ENCODE results near the gene ARHGAP45. TPM values are rescaled to one million over a fixed set of nuclear protein-coding genes. Genes with fewer than 3 reads are reported as not detected.

The ARHGAP45 gene
- total and polyA plus RNA-seq, 4 donors, result 3.3 to 27.5 (median 9.7) TPM

DNA sequence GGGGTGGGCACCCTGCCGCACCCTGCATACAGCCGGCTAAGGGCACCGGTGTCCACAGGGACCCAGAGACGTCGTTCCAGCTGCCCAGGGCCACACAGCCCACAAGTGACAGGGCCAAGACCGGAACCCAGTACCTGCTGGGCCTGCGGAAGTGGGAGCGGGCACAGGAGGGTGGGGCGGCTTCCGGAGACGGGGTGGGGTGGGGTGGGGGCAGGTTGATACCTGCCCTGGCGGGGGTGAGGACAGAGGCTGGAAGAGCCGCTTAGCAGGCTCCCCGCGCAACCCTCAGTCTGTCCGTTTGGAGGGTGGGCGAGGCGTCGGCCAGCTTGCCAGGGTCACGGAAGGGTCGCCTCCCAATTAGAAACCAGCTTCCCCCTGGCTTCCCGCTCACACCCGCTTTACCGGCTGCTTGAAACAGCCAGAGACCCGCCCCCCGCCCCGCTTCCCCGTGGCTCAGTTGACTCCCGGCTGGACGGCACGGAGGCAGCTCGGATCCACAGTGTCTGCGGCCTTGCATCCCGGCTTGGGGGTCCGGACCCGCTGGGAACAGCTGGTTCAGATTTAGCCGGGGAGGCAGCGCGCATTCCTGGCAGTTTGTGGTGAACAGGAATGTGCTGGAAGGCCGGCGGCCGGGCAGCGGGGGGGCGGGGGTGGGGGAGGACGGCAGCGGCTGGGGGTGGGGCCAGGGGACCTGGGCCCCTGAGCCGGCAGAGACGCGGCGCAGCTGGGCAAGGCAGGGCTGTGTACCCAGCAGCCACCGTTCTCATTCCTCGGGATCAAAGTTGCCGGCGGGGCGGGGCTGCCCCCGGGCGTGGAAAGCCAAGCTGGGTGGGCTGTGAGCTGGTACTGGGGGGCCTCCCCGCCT lies 38.7 kb upstream of the ARHGAP45 start:
- peak overlapping the region; percentile 43 to 77 for H3K27ac ChIP-seq (ENCODE audit: low read depth in 1 of 2, low read length in 2 of 2)
- no peaks in the 10 kb centered on the region for H3K9me3 ChIP-seq (ENCODE audit: control insufficient read depth in 4 of 4, low read length in 3 of 4)
- peak; percentile 46 for DNase-seq (ENCODE audit: low spot score)
- H3K27me3 ChIP-seq (ENCODE audit: control insufficient read depth in 4 of 4, insufficient read depth in 4 of 4, low read length in 3 of 4), result no peaks in the 10 kb centered on the region
- peak overlapping the region in 1 of 2 donors; percentile 22 for H3K9ac ChIP-seq (ENCODE audit: low read depth in 1 of 2, low read length in 2 of 2)
- TF ChIP-seq JUND (IDR thresholded peaks at IDR 0.05), result no peak
- TF ChIP-seq GABPA (IDR thresholded peaks at IDR 0.05 in 1 of 2, conservative IDR thresholded peaks at IDR 0.05 in 1 of 2), result peak in 1 of 2 donors; percentile 45
- TF ChIP-seq RXRA (IDR thresholded peaks at IDR 0.05), result no peak
- no peak for TF ChIP-seq FOXA1 (IDR thresholded peaks at IDR 0.05)
- TF ChIP-seq NR2F2 (IDR thresholded peaks at IDR 0.05), result peak; percentile 9
- TF ChIP-seq, protein P1, sequence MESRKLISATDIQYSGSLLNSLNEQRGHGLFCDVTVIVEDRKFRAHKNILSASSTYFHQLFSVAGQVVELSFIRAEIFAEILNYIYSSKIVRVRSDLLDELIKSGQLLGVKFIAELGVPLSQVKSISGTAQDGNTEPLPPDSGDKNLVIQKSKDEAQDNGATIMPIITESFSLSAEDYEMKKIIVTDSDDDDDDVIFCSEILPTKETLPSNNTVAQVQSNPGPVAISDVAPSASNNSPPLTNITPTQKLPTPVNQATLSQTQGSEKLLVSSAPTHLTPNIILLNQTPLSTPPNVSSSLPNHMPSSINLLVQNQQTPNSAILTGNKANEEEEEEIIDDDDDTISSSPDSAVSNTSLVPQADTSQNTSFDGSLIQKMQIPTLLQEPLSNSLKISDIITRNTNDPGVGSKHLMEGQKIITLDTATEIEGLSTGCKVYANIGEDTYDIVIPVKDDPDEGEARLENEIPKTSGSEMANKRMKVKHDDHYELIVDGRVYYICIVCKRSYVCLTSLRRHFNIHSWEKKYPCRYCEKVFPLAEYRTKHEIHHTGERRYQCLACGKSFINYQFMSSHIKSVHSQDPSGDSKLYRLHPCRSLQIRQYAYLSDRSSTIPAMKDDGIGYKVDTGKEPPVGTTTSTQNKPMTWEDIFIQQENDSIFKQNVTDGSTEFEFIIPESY (IDR thresholded peaks at IDR 0.05), result no peak
- 31% methylated on average over 58 of the region's 58 CpGs for WGBS
- H3K4me1 ChIP-seq (ENCODE audit: control insufficient read depth in 4 of 4, insufficient read depth in 4 of 4, low read length in 3 of 4), result peaks cover 4 to 16% (median 5%) of the 10 kb centered on the region in 4 donors
- peak overlapping the region in 2 of 3 donors; percentile 66 to 76 for H3K4me3 ChIP-seq (ENCODE audit: low read depth in 1 of 3, low read length in 3 of 3)
- peaks cover 4 to 8% (median 5%) of the 10 kb centered on the region in 4 donors for H3K36me3 ChIP-seq (ENCODE audit: control insufficient read depth in 4 of 4, insufficient read depth in 3 of 4, low read depth in 1 of 4, low read length in 3 of 4)

DNA sequence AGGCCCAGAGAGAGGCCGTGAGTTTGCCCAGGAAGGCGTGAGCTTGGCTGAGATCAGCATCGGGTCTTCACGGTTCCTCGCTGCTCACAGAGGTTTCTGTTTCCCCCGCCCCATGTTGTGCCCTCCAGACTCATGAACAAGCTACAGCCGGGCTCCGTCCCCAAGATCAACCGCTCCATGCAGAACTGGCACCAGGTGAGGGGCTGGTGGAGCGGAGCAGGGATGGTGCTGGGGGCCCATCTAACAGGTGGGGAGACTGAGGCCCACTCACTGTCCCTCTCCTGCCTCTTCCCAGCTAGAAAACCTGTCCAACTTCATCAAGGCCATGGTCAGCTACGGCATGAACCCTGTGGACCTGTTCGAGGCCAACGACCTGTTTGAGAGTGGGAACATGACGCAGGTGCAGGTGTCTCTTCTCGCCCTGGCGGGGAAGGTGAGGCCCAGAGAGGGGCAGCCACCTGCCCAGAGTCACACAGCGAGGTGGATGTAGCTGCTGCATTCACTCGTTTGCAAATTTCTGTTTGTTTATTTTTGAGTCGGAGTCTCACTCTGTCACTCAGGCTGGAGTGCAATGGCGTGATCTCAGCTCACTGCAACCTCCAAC lies 34.6 kb upstream of the ARHGAP45 start:
- DNase-seq (ENCODE audit: low spot score), result no peak
- H3K9ac ChIP-seq (ENCODE audit: low read depth in 1 of 2, low read length in 2 of 2), result no peak overlapping the region
- peaks cover 4 to 8% (median 6%) of the 10 kb centered on the region in 4 donors for H3K36me3 ChIP-seq (ENCODE audit: control insufficient read depth in 4 of 4, insufficient read depth in 3 of 4, low read depth in 1 of 4, low read length in 3 of 4)
- TF ChIP-seq TAF1 (conservative IDR thresholded peaks at IDR 0.05) (no peak), RAD21 (IDR thresholded peaks at IDR 0.05) (no peak), HNF4A (conservative IDR thresholded peaks at IDR 0.05) (no peak), RXRA (IDR thresholded peaks at IDR 0.05) (no peak), EGR1 (IDR thresholded peaks at IDR 0.05; ENCODE audit: low read depth in 2 of 2) (no peak), HNF4G (IDR thresholded peaks at IDR 0.05) (no peak), FOXA2 (IDR thresholded peaks at IDR 0.05) (no peak), FOXA1 (IDR thresholded peaks at IDR 0.05) (no peak), GABPA (IDR thresholded peaks at IDR 0.05 in 1 of 2, conservative IDR thresholded peaks at IDR 0.05 in 1 of 2) (no peak), NR2F2 (IDR thresholded peaks at IDR 0.05) (no peak), SP1 (IDR thresholded peaks at IDR 0.05) (no peak), JUND (IDR thresholded peaks at IDR 0.05) (no peak), YY1 (IDR thresholded peaks at IDR 0.05) (no peak)
- TF ChIP-seq, protein P2, sequence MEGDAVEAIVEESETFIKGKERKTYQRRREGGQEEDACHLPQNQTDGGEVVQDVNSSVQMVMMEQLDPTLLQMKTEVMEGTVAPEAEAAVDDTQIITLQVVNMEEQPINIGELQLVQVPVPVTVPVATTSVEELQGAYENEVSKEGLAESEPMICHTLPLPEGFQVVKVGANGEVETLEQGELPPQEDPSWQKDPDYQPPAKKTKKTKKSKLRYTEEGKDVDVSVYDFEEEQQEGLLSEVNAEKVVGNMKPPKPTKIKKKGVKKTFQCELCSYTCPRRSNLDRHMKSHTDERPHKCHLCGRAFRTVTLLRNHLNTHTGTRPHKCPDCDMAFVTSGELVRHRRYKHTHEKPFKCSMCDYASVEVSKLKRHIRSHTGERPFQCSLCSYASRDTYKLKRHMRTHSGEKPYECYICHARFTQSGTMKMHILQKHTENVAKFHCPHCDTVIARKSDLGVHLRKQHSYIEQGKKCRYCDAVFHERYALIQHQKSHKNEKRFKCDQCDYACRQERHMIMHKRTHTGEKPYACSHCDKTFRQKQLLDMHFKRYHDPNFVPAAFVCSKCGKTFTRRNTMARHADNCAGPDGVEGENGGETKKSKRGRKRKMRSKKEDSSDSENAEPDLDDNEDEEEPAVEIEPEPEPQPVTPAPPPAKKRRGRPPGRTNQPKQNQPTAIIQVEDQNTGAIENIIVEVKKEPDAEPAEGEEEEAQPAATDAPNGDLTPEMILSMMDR (IDR thresholded peaks at IDR 0.05; ENCODE audit: low read depth, low read length, missing input control), result no peak
- TF ChIP-seq, protein P3, sequence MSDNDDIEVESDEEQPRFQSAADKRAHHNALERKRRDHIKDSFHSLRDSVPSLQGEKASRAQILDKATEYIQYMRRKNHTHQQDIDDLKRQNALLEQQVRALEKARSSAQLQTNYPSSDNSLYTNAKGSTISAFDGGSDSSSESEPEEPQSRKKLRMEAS (IDR thresholded peaks at IDR 0.05), result no peak
- TF ChIP-seq, protein P4, sequence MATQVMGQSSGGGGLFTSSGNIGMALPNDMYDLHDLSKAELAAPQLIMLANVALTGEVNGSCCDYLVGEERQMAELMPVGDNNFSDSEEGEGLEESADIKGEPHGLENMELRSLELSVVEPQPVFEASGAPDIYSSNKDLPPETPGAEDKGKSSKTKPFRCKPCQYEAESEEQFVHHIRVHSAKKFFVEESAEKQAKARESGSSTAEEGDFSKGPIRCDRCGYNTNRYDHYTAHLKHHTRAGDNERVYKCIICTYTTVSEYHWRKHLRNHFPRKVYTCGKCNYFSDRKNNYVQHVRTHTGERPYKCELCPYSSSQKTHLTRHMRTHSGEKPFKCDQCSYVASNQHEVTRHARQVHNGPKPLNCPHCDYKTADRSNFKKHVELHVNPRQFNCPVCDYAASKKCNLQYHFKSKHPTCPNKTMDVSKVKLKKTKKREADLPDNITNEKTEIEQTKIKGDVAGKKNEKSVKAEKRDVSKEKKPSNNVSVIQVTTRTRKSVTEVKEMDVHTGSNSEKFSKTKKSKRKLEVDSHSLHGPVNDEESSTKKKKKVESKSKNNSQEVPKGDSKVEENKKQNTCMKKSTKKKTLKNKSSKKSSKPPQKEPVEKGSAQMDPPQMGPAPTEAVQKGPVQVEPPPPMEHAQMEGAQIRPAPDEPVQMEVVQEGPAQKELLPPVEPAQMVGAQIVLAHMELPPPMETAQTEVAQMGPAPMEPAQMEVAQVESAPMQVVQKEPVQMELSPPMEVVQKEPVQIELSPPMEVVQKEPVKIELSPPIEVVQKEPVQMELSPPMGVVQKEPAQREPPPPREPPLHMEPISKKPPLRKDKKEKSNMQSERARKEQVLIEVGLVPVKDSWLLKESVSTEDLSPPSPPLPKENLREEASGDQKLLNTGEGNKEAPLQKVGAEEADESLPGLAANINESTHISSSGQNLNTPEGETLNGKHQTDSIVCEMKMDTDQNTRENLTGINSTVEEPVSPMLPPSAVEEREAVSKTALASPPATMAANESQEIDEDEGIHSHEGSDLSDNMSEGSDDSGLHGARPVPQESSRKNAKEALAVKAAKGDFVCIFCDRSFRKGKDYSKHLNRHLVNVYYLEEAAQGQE (IDR thresholded peaks at IDR 0.05), result no peak
- TF ChIP-seq, protein P1 (IDR thresholded peaks at IDR 0.05), result no peak
- TF ChIP-seq, protein P5, sequence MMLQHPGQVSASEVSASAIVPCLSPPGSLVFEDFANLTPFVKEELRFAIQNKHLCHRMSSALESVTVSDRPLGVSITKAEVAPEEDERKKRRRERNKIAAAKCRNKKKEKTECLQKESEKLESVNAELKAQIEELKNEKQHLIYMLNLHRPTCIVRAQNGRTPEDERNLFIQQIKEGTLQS (IDR thresholded peaks at IDR 0.05), result no peak
- H3K27me3 ChIP-seq (ENCODE audit: control insufficient read depth in 4 of 4, insufficient read depth in 4 of 4, low read length in 3 of 4), result no peaks in the 10 kb centered on the region
- 90% methylated on average over 20 of the region's 20 CpGs for WGBS
- H3K4me1 ChIP-seq (ENCODE audit: control insufficient read depth in 4 of 4, insufficient read depth in 4 of 4, low read length in 3 of 4), result peaks cover 0 to 10% (median 3%) of the 10 kb centered on the region in 4 donors
- no peaks in the 10 kb centered on the region for H3K9me3 ChIP-seq (ENCODE audit: control insufficient read depth in 4 of 4, low read length in 3 of 4)
- H3K27ac ChIP-seq (ENCODE audit: low read depth in 1 of 2, low read length in 2 of 2), result no peak overlapping the region
- no peak overlapping the region for H3K4me3 ChIP-seq (ENCODE audit: low read depth in 1 of 3, low read length in 3 of 3)
